OCI-LY7 (cell line): ENCODE results near the gene KCNE4.

Source experiments
- EZH2phosphoT487 ChIP-seq: fragments of 200-600 bp; sonication (generic); IDR thresholded peaks from 2 replicates; pipeline ENCODE4 v1.6.1; 2018; ENCODE audit warnings: low read depth, borderline replicate concordance, mild to moderate bottlenecking, mixed run types, antibody characterized with exemption, low read length, moderate library complexity, mixed read lengths
- TF ChIP-seq, protein P1 (sequence below): fragments of 200-600 bp; sonication (generic); conservative IDR thresholded peaks from 2 replicates; pipeline ENCODE4 v1.5.1; 2014; ENCODE audit warnings: mild to moderate bottlenecking, antibody characterized with exemption, low read length, moderate library complexity, mixed read lengths

DNA sequence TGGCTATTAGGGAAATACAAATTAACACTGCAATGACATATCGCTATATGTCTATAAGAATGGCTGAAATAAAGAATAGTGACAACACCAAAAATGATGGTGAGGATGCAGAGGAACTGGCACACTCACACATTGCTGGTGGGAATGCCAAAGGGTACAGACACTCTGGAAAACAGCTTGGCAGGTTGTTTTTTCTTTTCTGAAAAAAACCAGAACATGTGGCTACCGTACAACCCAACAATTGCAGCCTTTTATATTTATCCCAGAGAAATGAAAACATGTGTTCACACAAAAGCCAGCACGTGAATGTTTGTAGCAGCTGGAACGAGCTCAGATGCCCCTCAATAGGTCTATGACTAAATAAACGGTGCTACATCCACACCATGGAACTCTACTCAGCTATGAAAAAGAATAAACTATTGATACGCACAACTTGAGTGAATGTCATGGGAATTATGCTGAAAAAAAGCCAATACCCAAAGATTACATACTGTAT, 45.9 kb downstream of the KCNE4 start:
- TF ChIP-seq, protein P1, sequence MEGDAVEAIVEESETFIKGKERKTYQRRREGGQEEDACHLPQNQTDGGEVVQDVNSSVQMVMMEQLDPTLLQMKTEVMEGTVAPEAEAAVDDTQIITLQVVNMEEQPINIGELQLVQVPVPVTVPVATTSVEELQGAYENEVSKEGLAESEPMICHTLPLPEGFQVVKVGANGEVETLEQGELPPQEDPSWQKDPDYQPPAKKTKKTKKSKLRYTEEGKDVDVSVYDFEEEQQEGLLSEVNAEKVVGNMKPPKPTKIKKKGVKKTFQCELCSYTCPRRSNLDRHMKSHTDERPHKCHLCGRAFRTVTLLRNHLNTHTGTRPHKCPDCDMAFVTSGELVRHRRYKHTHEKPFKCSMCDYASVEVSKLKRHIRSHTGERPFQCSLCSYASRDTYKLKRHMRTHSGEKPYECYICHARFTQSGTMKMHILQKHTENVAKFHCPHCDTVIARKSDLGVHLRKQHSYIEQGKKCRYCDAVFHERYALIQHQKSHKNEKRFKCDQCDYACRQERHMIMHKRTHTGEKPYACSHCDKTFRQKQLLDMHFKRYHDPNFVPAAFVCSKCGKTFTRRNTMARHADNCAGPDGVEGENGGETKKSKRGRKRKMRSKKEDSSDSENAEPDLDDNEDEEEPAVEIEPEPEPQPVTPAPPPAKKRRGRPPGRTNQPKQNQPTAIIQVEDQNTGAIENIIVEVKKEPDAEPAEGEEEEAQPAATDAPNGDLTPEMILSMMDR, result no peak
- TF ChIP-seq EZH2phosphoT487, result no peak
